Gastrocnemius medialis (tissue), 4 donors: ENCODE results near the gene BAHCC1. TPM values are rescaled to one million over a fixed set of nuclear protein-coding genes. Genes with fewer than 3 reads are reported as not detected.

Experiments
- ATAC-seq, 2 donors: fragments of 150-250 bp; one replicate each; pipeline ENCODE4 v1.9.1; 2016
- DNase-seq, 2 donors: peaks; one replicate each; pipeline ENCODE4 v3.0.0-alpha.2; 2019
- H3K27ac ChIP-seq, 4 donors: fragments of 200-600 bp; sonication (generic); 1 replicate in 1 of 4; 2 replicates in 3 of 4; pipeline ENCODE4 v1.5.1; 2016 to 2018; ENCODE audit warnings: mild to moderate bottlenecking in 2 of 4, moderate library complexity in 1 of 4
- H3K27me3 ChIP-seq, 3 donors: fragments of 200-600 bp; sonication (generic) in 2 of 3; 1 replicate in 1 of 3; 2 replicates in 2 of 3; pipeline versions ENCODE4 v1.5.1 to v1.6.0; 2016 to 2019; ENCODE audit warnings: mild to moderate bottlenecking in 1 of 3, moderate library complexity in 1 of 3
- H3K36me3 ChIP-seq, 2 donors: fragments of 200-600 bp; sonication (generic) in 1 of 2; one replicate each; pipeline ENCODE4 v1.5.1; 2017 to 2018
- H3K4me1 ChIP-seq, 2 donors: fragments of 200-600 bp; sonication (generic) in 1 of 2; one replicate each; pipeline ENCODE4 v1.5.1; 2016 to 2017; ENCODE audit warnings: mild to moderate bottlenecking in 2 of 2
- H3K4me3 ChIP-seq, 4 donors: fragments of 200-600 bp; sonication (generic) in 3 of 4; 1 replicate in 1 of 4; 2 replicates in 3 of 4; pipeline ENCODE4 v1.5.1; 2016 to 2019; ENCODE audit warnings: mild to moderate bottlenecking in 2 of 4
- H3K9me3 ChIP-seq, 3 donors: fragments of 200-600 bp; sonication (generic) in 2 of 3; 1 replicate in 1 of 3; 2 replicates in 2 of 3; pipeline ENCODE4 v1.5.1; 2016 to 2019
- CTCF ChIP-seq, 5 experiments: fragments of 450-650 bp in 3 of 5; fragments of 200-600 bp in 2 of 5; sonication (generic) in 2 of 5; IDR thresholded peaks in 4 of 5; conservative IDR thresholded peaks in 1 of 5; 1 replicate in 4 of 5; 2 replicates in 1 of 5; pipeline ENCODE4 v1.5.1; 2016 to 2019; ENCODE audit warnings: antibody characterized with exemption in 5 of 5, mild to moderate bottlenecking in 3 of 5, moderate library complexity in 3 of 5
- POLR2A ChIP-seq, 2 donors: fragments of 450-650 bp; IDR thresholded peaks; one replicate each; pipeline ENCODE4 v1.6.1; 2017; ENCODE audit warnings: antibody characterized with exemption in 2 of 2, mild to moderate bottlenecking in 2 of 2, moderate library complexity in 2 of 2
- in situ Hi-C, 4 donors: fragments of 200-750 bp; cut with MboI; loops; one replicate each; pipeline versions ENCODE4 v1.15.0 to v1.8.0; 2017; ENCODE audit warnings: low sequenced_read_pairs in 4 of 4
- intact Hi-C: fragments of 100-400 bp; cut with DNase I; formaldehyde crosslinking; loops from one replicate; pipeline ENCODE4 v1.15.1; 2023; ENCODE audit warnings: low total_unique reads
- total RNA-seq, 4 donors: library from RNA; depleted of rRNA; stranded (reverse); fragments of >200 nt; gene quantifications; one replicate each; pipeline versions ENCODE4 v1.1.0 to v1.2.3, GENCODE V29; 2016

BAHCC1 gene
- total RNA-seq, 4 donors from 2014 or later, result 2.5 to 8.4 (median 5.8) TPM

- Histone ChIP-seq H3K4me3 (no peak overlapping the region), H3K4me1 (peaks cover 6 to 10% of the 10 kb centered on the region in 2 donors), H3K27me3 (no peaks in the 10 kb centered on the region), H3K9me3 (no peaks in the 10 kb centered on the region), H3K27ac (no peak overlapping the region), H3K36me3 (no peaks in the 10 kb centered on the region)
- in situ Hi-C loops (no loop called here), intact Hi-C loops (no loop called here)
- no peak for DNase-seq
- ATAC-seq, result no peak
- TF ChIP-seq POLR2A (IDR thresholded peaks at IDR 0.05), result no peak
- no peak for TF ChIP-seq CTCF (IDR thresholded peaks at IDR 0.05 in 4 of 5, conservative IDR thresholded peaks at IDR 0.05 in 1 of 5)
These were observed 20.4 kb upstream of the BAHCC1 start for GRCh38 chr17:81374890-81375289.

GRCh38 chr17:81376946-81377714 is 18.1 kb upstream of the BAHCC1 start:
- no peak for DNase-seq
- intact Hi-C loops, result no loop called here
- ATAC-seq, result no peak
- Histone ChIP-seq H3K27me3 (no peaks in the 10 kb centered on the region), H3K4me3 (no peak overlapping the region), H3K4me1 (peaks cover 6 to 8% of the 10 kb centered on the region in 2 donors), H3K27ac (no peak overlapping the region), H3K36me3 (no peaks in the 10 kb centered on the region), H3K9me3 (no peaks in the 10 kb centered on the region)
- in situ Hi-C loops, result no loop called here
- no peak for TF ChIP-seq POLR2A (IDR thresholded peaks at IDR 0.05)
- no peak for TF ChIP-seq CTCF (IDR thresholded peaks at IDR 0.05 in 4 of 5, conservative IDR thresholded peaks at IDR 0.05 in 1 of 5)

- Histone ChIP-seq H3K27ac (no peak overlapping the region), H3K4me1 (no peaks in the 10 kb centered on the region), H3K9me3 (no peaks in the 10 kb centered on the region), H3K36me3 (no peaks in the 10 kb centered on the region), H3K27me3 (no peaks in the 10 kb centered on the region), H3K4me3 (no peak overlapping the region)
- in situ Hi-C loops (no loop called here), intact Hi-C loops (no loop called here)
- no peak for DNase-seq
- ATAC-seq, result no peak
- TF ChIP-seq POLR2A (IDR thresholded peaks at IDR 0.05), result no peak
- no peak for TF ChIP-seq CTCF (IDR thresholded peaks at IDR 0.05 in 4 of 5, conservative IDR thresholded peaks at IDR 0.05 in 1 of 5)
These were observed 16.2 kb upstream of the BAHCC1 start for GRCh38 chr17:81378941-81379511.

GRCh38 chr17:81379523-81379942 is 15.7 kb upstream of the BAHCC1 start:
- no peaks in the 10 kb centered on the region for H3K9me3 ChIP-seq
- ATAC-seq (no peak), DNase-seq (no peak)
- no peaks in the 10 kb centered on the region for H3K36me3 ChIP-seq
- TF ChIP-seq POLR2A (IDR thresholded peaks at IDR 0.05), result no peak
- TF ChIP-seq CTCF (IDR thresholded peaks at IDR 0.05 in 4 of 5, conservative IDR thresholded peaks at IDR 0.05 in 1 of 5), result no peak
- intact Hi-C loops (no loop called here), in situ Hi-C loops (no loop called here)
- no peak overlapping the region for H3K27ac ChIP-seq
- H3K4me1 ChIP-seq, result no peaks in the 10 kb centered on the region
- no peak overlapping the region for H3K4me3 ChIP-seq
- H3K27me3 ChIP-seq, result no peaks in the 10 kb centered on the region
